GM21390 (cell line): Measurements from ENCODE around the gene CLHC1.
A peak's percentile ranks its signal among the peaks of the same experiment; 100 is the strongest.

Experiments
- ATAC-seq: cut with Tn5 transposase; IDR thresholded peaks from one replicate; pipeline ENCODE4 v1.9.1; 2021; ENCODE audit not compliant: unreplicated experiment

CLHC1 gene

GRCh38 chr2:55169915-55170314 is 62.2 kb downstream of the CLHC1 start:
- ATAC-seq, result no peak

DNA sequence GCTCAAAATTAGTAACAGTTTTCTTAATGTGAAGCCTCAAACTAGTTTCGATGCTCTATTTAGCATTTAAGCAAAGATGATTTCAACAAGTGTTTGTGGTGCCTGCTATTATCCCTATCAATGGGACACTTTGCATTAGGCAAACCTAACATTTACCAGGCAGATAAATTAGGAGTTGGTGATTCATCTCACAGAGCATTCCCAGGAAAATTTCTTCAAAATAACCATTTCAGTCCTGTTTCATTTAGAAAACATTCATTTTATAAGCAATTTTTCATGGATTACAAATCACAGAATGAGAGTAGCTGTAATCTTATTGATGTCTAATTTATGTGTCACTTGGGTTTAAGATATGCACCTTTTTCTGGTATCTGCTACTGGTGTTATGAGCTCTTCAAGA is 62.7 kb downstream of the CLHC1 start:
- no peak for ATAC-seq

- ATAC-seq, result no peak
Observed at GRCh38 chr2:55168221-55169154, 63.6 kb downstream of the CLHC1 start.

GRCh38 chr2:55165626-55166025 is 66.5 kb downstream of the CLHC1 start:
- no peak for ATAC-seq

GRCh38 chr2:55164534-55165480 is 67.3 kb downstream of the CLHC1 start:
- ATAC-seq, result no peak

DNA sequence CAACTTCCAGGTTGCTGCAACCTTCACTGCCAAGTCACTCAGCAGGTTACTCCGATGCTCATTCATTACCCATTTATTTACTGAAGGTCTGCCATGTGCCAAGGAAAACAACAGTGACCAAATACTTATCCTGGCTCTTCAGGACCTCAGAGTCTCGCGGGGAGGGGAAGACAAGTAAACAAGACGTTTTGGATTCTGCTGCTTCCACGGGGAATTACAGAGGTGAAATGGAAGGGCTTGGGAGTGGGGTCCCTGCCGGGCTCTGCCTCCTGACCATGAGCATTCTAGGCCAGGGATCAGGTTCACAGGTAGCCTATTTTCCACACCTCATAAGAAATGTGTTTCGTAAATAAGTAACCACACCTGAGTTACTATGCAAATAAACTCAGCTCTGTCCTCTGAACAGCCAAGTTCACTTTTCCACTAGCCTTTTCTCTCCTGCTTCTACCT is 68.1 kb downstream of the CLHC1 start:
- no peak for ATAC-seq

DNA sequence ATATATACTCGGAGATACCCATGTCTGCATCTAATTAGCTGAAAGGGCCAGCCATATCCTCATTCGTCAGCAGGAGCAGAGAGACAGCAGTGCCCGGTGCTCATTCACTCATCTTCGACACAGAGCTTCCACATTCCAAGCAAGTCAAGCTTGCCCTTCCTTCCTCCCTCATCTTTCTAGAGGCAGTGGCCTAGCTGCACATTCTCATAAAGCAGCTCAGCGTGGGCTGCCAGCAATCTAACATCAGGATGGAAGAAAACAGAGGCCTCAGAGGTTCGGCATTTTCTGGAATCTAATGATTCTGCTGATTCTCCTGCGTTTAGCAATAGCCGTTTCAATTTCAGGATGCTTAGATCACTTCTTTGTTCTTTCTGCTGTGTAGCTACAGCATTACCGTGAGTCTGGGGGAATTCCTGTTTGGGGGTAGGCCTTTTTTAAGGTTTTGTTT is 68.8 kb downstream of the CLHC1 start:
- no peak for ATAC-seq

GRCh38 chr2:55162284-55163006 is 69.6 kb downstream of the CLHC1 start:
- no peak for ATAC-seq

- no peak for ATAC-seq
Observed at GRCh38 chr2:55161295-55162210, 70.5 kb downstream of the CLHC1 start.

GRCh38 chr2:55160422-55160821 is 71.7 kb downstream of the CLHC1 start:
- no peak for ATAC-seq

DNA sequence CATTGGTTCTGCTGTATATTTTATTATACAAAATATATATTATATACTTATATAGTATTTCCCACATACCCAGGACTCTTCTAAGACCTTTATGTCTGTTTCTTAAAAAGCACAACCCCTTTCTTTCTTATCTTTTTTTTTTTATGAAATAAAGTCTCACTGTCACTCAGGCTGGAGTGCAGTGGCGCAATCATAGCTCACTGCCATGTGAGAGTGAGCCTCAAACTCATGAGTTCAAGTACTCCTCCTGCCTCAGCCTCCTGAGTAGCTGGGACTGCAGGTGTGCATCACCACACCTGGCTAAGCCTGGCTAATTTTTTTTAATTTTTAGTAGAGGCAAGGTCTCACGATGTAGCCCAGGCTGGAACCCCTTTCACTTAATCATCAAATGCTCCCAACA is 72.3 kb downstream of the CLHC1 start:
- no peak for ATAC-seq

DNA sequence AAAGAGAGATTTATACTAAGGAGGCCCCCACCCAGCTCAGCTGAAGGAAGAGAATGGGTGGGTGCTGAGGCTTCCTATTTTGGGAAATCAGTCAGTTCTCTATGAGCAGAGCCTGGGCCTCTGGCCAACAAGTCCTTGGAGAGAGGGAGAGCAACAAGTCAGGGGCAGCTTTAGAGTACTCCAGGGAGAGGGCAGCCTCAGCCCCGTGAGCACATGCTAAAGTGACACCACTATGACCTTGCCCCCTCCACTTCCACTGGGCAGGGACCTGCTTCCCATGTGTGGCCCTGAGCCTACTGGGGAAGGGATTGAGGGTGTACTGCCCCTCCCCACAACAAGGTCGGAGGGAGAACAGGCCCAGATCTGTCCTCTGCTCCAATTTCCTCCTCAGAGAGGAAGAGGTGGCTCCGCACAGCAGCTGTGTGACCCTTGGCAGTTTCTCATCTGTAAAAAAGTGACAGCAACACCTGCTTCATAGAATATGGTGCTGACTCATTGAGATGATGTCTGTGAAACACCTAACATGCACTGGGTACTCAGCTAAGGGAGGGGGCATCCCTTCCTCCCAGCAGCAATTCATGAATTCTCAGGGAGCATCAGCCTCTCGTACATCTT is 72.9 kb downstream of the CLHC1 start:
- ATAC-seq, result peak; percentile 65

GRCh38 chr2:55158111-55158814 is 73.8 kb downstream of the CLHC1 start:
- ATAC-seq, result no peak

- no peak for ATAC-seq
Observed at GRCh38 chr2:55157474-55157884, 74.6 kb downstream of the CLHC1 start.

DNA sequence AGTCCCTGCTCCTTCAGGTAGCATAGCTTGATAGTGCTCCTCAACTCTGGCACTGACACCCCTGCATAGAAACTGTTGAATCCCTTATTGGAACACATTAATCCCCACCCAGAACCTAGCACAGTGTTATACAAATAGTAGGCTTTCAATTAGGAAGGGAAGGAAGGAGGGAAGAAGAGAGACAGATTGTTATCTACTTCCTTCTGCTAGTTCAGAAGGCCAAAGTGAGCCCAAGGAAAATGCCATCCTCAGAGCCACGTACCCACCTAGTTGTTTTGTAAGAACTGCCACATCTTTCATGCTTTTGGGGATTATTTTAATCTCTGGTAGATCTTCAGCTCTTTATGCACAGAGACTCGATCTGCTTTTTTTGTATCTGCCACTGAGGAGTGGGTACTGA is 75.1 kb downstream of the CLHC1 start:
- ATAC-seq, result no peak

DNA sequence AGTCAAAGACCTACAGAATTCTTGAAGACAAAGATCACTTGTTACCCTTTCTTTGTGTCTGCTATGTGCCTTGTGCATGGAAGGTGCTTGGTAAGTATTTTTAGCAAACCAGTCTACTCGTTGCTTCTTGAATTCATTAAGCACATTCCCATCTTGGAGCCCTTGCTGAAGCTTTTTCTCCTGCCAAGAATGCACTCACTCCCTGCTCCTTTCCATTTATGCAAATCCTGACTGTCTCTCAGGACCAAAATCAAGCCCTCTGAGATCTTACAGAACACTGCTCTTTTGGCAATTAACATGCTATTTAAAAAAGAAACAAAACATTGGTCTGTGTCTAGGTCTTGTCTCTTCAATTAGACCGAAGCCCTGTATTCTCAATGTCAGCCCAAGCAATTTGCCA is 75.8 kb downstream of the CLHC1 start:
- ATAC-seq, result no peak

GRCh38 chr2:55155764-55156281 is 76.3 kb downstream of the CLHC1 start:
- ATAC-seq, result no peak

DNA sequence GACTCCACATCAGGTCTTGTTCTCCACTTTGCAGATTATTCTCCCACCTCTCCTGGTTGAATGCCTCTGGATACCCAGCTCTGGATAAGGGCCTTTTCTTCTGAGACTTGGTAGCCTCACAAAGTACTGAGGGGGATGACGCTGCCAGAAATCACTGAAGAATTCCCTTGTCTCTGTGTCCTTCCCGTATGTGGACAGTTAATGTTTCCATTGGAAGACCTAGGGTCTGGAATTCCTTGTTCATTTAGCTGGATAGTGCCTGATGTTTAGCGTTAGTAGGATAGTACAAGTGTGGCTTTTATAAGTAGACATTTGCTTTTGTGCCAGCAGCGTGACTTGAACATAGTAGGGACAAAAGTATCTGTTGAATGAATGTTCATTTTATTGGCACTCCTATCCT is 76.9 kb downstream of the CLHC1 start:
- no peak for ATAC-seq
